Ectodermal cell (in vitro differentiated cells): ENCODE measurements around the gene TNFRSF13B.

ENCODE experiments used
- H3K27ac ChIP-seq: 2 replicates; pipeline ENCODE4 v1.7.0; 2013; ENCODE audit warnings: mild to moderate bottlenecking, low read depth, low read length; ENCODE audit not compliant: insufficient read depth, poor library complexity, severe bottlenecking
- H3K27me3 ChIP-seq: 2 replicates; pipeline ENCODE4 v1.7.0; 2013; ENCODE audit warnings: mild to moderate bottlenecking, low read length; ENCODE audit not compliant: insufficient read depth, control insufficient read depth, poor library complexity, severe bottlenecking
- H3K36me3 ChIP-seq: one replicate; pipeline ENCODE4 v1.7.0; 2013; ENCODE audit warnings: low read length; ENCODE audit not compliant: control insufficient read depth, insufficient read depth
- H3K4me1 ChIP-seq: one replicate; pipeline ENCODE4 v1.7.0; 2013; ENCODE audit warnings: low read length; ENCODE audit not compliant: control insufficient read depth, insufficient read depth
- H3K4me3 ChIP-seq: 2 replicates; pipeline ENCODE4 v1.7.0; 2013; ENCODE audit warnings: low read depth, low read length, control low read depth; ENCODE audit not compliant: insufficient read depth
- H3K9me3 ChIP-seq: 2 replicates; pipeline ENCODE4 v1.7.0; 2013; ENCODE audit warnings: mild to moderate bottlenecking, low read length, moderate library complexity; ENCODE audit not compliant: control insufficient read depth
- WGBS, 2 experiments: methylation state at CpG; one replicate each; pipeline ENCODE4 v1.1.7; 2013; ENCODE audit warnings: missing lambda C conversion rate in 2 of 2; 5-methylcytosine and 5-hydroxymethylcytosine counted together

Gene TNFRSF13B

GRCh38 chr17:16943032-16943352, 28.9 kb downstream of the TNFRSF13B start:
- WGBS, 2 experiments, result 88 to 93% methylated on average over 3 of the region's 3 CpGs
- Histone ChIP-seq H3K36me3 (no peaks in the 10 kb centered on the region), H3K27me3 (no peaks in the 10 kb centered on the region), H3K4me1 (peaks cover 4% of the 10 kb centered on the region), H3K4me3 (no peak overlapping the region), H3K9me3 (no peaks in the 10 kb centered on the region), H3K27ac (no peak overlapping the region)

DNA sequence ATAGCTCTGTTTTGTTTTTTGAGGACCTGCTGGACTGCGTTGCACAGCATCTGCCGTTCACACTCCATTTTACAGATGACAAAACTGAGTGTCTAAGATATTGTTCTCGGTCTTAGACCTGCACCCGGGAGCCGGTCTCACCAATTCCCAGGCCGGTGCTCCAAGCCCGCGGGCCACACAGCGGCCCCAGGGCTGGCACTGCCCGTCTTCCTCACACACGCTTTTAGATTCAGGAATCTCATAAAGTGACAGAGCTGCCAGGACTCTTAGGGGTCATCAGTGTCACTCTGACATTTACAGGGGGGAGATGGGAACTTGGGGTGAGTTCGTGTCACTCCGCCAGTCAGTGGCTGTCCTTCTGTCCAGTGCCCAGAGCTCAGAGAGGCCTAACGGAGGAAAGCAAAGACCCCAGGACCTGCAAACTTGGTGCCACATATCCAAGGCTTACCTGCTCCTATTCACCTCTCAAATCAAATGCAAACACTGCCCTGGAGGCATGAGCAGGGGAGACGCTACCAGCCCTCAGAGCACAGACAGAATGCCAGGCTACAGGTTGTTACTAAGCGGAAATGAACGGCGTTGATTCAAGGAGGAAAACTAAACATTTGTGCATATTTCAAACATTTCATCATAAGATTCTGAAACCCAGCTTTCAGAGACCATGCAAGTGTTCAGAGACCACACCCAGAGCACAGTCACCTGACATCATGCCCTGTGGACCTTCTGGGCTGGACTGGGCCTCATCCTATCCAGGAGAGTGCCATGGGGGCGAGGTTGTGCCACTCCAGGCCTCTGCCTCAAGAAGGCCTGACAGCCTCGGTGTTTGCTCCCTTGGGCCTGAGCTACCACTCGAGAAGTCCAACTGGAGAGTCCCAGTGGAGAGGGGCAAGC, 29.5 kb downstream of the TNFRSF13B start:
- Histone ChIP-seq H3K27ac (no peak overlapping the region), H3K9me3 (no peaks in the 10 kb centered on the region), H3K4me3 (no peak overlapping the region), H3K27me3 (no peaks in the 10 kb centered on the region), H3K36me3 (no peaks in the 10 kb centered on the region), H3K4me1 (peaks cover 4% of the 10 kb centered on the region)
- WGBS, 2 experiments, result 94 to 95% methylated on average over 21 of the region's 21 CpGs

- H3K27me3 ChIP-seq, result no peaks in the 10 kb centered on the region
- WGBS, 2 experiments, result 94 to 95% methylated on average over 15 of the region's 15 CpGs
- no peaks in the 10 kb centered on the region for H3K36me3 ChIP-seq
- peaks cover 4% of the 10 kb centered on the region for H3K4me1 ChIP-seq
- H3K9me3 ChIP-seq, result no peaks in the 10 kb centered on the region
- no peak overlapping the region for H3K27ac ChIP-seq
- H3K4me3 ChIP-seq, result no peak overlapping the region
Measured at GRCh38 chr17:16941072-16942036, 30.6 kb downstream of the TNFRSF13B start.

DNA sequence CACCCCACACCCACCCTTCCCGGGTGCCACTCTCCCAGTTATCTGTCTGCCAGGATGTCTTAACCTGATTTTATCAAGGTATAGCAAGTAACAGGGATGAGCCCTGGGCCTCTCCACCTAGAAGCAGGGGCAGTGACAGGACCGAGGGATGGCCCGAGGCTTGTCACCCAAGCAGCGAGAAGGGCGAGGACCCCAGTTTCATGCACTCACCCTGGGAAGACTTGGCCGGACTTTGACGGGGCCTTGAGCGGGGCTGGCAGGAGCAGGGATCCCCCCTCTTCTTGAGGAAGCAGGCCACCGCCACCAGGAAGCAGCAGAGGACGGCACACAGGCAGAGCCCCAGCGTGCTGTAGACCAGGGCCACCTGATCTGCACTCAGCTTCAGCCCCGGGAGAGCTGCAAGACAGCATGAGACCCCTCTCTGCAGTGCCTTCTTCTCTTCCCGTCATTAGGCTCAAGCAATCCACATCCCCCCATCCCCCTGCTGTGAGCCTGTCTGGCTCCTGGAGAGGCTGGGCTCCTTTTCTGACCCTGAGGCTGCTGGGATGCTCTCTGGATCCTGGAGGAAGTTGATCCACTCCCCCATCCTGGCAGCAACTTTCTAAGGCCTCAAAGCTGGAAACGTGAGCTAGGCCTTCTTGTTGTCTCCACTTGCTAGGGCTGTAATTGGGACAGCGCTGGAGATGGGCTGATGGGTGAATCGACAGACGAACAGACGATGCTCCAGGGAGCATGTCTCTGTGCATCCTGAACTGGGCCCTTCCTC, 31.6 kb downstream of the TNFRSF13B start:
- no peak overlapping the region for H3K4me3 ChIP-seq
- WGBS, 2 experiments, result 71 to 73% methylated on average over 18 of the region's 18 CpGs
- H3K36me3 ChIP-seq, result no peaks in the 10 kb centered on the region
- no peaks in the 10 kb centered on the region for H3K9me3 ChIP-seq
- H3K27ac ChIP-seq, result no peak overlapping the region
- H3K27me3 ChIP-seq, result no peaks in the 10 kb centered on the region
- H3K4me1 ChIP-seq, result peaks cover 4% of the 10 kb centered on the region

GRCh38 chr17:16939606-16940115, 32.3 kb downstream of the TNFRSF13B start:
- no peaks in the 10 kb centered on the region for H3K36me3 ChIP-seq
- no peaks in the 10 kb centered on the region for H3K27me3 ChIP-seq
- WGBS, 2 experiments, result 88 to 91% methylated on average over 21 of the region's 21 CpGs
- H3K4me3 ChIP-seq, result no peak overlapping the region
- no peaks in the 10 kb centered on the region for H3K9me3 ChIP-seq
- no peak overlapping the region for H3K27ac ChIP-seq
- H3K4me1 ChIP-seq, result peaks cover 4% of the 10 kb centered on the region

GRCh38 chr17:16939208-16939576, 32.7 kb downstream of the TNFRSF13B start:
- Histone ChIP-seq H3K4me1 (peaks cover 4% of the 10 kb centered on the region), H3K27ac (no peak overlapping the region), H3K4me3 (no peak overlapping the region), H3K36me3 (no peaks in the 10 kb centered on the region), H3K9me3 (no peaks in the 10 kb centered on the region), H3K27me3 (no peaks in the 10 kb centered on the region)
- WGBS, 2 experiments, result 71% methylated on average over 1 of the region's 1 CpG

DNA sequence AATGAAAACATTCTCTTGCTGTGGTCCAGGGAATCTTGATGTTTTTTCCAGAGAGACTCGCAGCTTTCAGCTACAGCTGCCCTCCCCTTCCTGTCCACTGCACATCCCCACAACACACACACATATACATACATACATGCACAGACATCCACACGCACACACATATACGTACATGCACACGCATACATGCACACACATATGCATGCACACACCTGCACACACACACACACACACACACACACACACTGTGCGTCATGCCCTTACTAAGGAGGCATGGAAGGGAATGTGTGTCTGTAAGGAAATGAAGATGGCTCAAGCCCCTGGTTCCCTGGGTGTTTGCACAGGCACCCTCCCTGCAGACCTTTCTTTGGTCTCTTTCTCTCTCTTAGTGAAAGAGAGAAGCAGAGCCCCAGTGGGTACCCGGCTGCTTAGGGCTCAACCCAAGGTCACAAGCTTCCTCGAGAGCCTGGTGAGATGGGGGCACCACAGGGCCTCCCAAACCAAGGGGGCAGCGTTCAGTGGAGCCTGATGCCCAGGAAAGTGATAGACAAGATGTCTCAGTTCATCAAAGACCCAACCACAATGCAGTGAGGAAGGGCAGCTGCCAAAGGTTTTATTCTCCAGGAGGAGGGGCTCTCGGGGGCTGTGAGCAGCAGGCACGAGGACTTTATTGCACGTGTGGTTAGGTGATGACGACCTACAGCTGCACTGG, 33.3 kb downstream of the TNFRSF13B start:
- H3K27ac ChIP-seq, result no peak overlapping the region
- 77 to 82% methylated on average over 11 to 12 of the region's 12 CpGs for WGBS, 2 experiments
- H3K36me3 ChIP-seq, result no peaks in the 10 kb centered on the region
- no peaks in the 10 kb centered on the region for H3K27me3 ChIP-seq
- no peak overlapping the region for H3K4me3 ChIP-seq
- no peaks in the 10 kb centered on the region for H3K9me3 ChIP-seq
- peaks cover 4% of the 10 kb centered on the region for H3K4me1 ChIP-seq

GRCh38 chr17:16938031-16938430, 33.9 kb downstream of the TNFRSF13B start:
- no peaks in the 10 kb centered on the region for H3K27me3 ChIP-seq
- 95% methylated on average over 10 of the region's 10 CpGs for WGBS, 2 experiments
- H3K9me3 ChIP-seq, result no peaks in the 10 kb centered on the region
- no peaks in the 10 kb centered on the region for H3K36me3 ChIP-seq
- no peak overlapping the region for H3K4me3 ChIP-seq
- no peak overlapping the region for H3K27ac ChIP-seq
- H3K4me1 ChIP-seq, result peaks cover 4% of the 10 kb centered on the region

DNA sequence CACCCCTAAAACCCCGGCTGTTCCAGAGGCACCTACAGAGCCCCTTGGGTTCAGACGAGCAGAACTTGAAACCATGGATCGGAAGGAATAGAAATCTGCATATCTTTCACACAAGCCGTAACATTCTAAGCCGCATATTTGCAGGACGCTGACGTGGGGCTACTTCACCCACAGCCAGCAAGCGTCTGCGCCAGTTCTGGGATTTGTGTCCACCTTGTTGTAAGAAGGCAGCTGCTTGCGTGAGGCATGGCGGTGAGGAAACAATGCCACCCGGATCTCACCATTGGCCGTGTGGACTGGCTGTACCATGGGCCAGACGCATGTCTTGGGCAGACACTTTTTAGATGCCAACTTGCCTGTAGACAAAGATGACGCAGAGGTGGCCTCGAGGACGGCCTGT, 34.5 kb downstream of the TNFRSF13B start:
- WGBS, 2 experiments, result 92 to 96% methylated on average over 17 of the region's 17 CpGs
- H3K27me3 ChIP-seq, result no peaks in the 10 kb centered on the region

More for the DNA sequence above, 34.5 kb downstream of the TNFRSF13B start:
- Histone ChIP-seq H3K36me3 (no peaks in the 10 kb centered on the region), H3K27ac (no peak overlapping the region), H3K4me3 (no peak overlapping the region), H3K4me1 (peaks cover 4% of the 10 kb centered on the region), H3K9me3 (no peaks in the 10 kb centered on the region)
